BE2C (cell line): ENCODE measurements around the gene ARHGAP26.

Source experiments
- DNase-seq: peaks from one replicate; pipeline ENCODE4 v3.0.0-alpha.2; 2020
- H3K27me3 ChIP-seq: fragments of 250-450 bp; sonication (Bioruptor Pico); 2 replicates; pipeline ENCODE4 v1.5.1; 2020; ENCODE audit warnings: mild to moderate bottlenecking
- H3K36me3 ChIP-seq: fragments of 250-450 bp; sonication (Bioruptor Pico); 2 replicates; pipeline ENCODE4 v1.5.1; 2020; ENCODE audit warnings: mild to moderate bottlenecking
- H3K4me1 ChIP-seq: fragments of 250-450 bp; sonication (Bioruptor Pico); 2 replicates; pipeline ENCODE4 v1.5.1; 2020
- H3K4me3 ChIP-seq: 2 replicates; pipeline ENCODE4 v1.5.1; 2011; ENCODE audit warnings: low read depth, low read length
- H3K9me3 ChIP-seq: fragments of 250-450 bp; sonication (Bioruptor Pico); 2 replicates; pipeline ENCODE4 v1.5.1; 2020
- TF ChIP-seq, protein P1 (sequence below): IDR thresholded peaks from 2 replicates; pipeline ENCODE4 v1.5.1; 2012; ENCODE audit warnings: mild to moderate bottlenecking, low read depth, low read length

ARHGAP26 gene

DNA sequence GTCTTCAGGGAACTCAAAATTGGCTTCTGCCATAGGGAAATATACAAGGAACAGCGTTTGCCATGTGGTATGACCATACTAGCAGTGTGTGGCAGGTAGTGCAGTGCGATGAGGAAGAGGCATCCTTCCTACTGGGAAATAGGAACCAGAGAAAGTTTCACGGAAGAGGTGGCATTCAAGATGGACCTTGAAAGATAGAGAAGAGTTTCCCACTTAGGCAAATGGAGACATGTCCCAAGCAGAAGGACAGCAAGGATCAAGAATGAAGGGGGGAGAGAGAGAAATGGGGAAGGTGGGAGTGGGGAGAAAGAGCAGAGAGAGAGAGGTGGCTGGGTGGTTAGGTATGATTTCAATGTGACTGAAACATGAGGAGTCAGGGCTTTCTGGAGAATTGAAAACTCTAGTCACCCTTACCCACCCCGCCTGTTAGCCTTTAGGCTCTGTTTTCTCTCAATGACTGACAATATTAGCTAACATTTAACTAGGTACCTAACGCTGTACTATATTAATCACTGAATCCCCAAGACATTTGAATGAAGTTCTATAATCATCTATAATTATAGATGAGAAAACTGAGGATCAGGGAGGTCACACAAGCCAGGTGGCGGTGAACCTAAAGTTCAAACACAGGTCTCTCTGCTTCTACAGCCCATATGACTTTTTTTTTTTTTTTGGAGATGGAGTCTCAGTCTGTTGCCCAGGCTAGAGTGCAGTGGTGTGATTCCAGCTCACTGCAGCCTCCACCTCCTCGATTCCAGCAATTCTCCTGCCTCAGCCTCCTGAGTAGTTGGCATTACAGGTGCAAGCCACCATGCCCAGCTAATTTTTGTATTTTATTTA lies 462.0 kb downstream of the ARHGAP26 start:
- no peak overlapping the region for H3K4me3 ChIP-seq
- no peak for DNase-seq
- no peaks in the 10 kb centered on the region for H3K36me3 ChIP-seq
- no peaks in the 10 kb centered on the region; the same call in 1 of the 2 replicates for H3K4me1 ChIP-seq
- H3K9me3 ChIP-seq = no peaks in the 10 kb centered on the region
- TF ChIP-seq, protein P1, sequence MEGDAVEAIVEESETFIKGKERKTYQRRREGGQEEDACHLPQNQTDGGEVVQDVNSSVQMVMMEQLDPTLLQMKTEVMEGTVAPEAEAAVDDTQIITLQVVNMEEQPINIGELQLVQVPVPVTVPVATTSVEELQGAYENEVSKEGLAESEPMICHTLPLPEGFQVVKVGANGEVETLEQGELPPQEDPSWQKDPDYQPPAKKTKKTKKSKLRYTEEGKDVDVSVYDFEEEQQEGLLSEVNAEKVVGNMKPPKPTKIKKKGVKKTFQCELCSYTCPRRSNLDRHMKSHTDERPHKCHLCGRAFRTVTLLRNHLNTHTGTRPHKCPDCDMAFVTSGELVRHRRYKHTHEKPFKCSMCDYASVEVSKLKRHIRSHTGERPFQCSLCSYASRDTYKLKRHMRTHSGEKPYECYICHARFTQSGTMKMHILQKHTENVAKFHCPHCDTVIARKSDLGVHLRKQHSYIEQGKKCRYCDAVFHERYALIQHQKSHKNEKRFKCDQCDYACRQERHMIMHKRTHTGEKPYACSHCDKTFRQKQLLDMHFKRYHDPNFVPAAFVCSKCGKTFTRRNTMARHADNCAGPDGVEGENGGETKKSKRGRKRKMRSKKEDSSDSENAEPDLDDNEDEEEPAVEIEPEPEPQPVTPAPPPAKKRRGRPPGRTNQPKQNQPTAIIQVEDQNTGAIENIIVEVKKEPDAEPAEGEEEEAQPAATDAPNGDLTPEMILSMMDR = no peak
- H3K27me3 ChIP-seq = no peaks in the 10 kb centered on the region

DNA sequence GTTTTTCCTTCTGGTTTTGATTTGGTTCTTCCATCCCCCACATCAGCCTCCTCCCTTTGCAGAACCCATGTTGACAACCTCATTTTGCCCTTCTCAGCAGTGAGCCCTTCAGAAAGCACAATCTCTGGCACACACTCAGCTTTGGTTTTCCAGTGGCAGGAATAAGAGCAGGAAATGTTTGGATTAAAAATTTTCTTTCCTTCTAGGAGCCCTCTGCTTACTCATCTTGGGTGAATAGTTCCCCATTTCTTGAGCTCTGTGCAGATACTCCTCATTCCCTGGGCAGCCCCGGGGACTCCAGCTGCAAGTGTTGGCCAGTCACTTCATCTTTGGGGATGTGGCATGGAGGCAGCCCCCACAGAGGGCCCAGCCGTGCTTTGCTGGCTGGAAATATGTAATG lies 462.9 kb downstream of the ARHGAP26 start:
- no peaks in the 10 kb centered on the region for H3K9me3 ChIP-seq
- H3K27me3 ChIP-seq = no peaks in the 10 kb centered on the region
- H3K4me1 ChIP-seq = no peaks in the 10 kb centered on the region; the same call in 1 of the 2 replicates
- DNase-seq = no peak
- TF ChIP-seq, protein P1 = no peak
- H3K36me3 ChIP-seq = no peaks in the 10 kb centered on the region
- H3K4me3 ChIP-seq = no peak overlapping the region

DNA sequence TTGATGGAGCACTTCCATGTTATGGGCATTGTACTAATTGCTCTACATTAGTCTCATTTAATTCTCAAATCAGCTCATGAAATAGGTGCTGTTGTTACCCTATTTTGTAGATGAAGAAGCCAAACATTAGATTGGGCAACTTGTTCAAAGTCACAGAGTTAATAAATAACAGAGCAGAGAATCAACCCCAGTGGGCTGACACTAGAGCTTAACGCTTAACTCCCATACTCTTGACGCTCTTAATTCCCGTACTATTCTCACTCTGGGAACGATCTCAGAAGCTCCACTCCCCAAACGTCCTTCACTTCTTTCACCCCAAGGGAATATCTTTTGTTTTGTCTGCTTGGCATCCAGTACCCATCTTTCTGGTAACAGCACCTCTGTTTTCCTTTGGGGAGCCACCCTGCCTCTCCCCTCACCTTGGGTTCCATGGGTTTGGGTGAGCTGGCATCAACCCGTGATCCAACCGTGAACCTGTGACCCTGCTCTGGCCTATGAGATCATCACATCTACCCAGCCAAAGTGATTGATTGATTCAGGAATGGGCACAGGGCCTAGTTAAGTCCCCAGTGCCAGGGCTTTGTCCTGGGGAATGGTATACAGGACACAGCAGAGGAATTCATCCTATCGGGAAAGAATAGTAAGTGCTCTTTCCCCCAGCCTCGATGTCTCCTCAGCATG lies 464.1 kb downstream of the ARHGAP26 start:
- Histone ChIP-seq H3K27me3 (no peaks in the 10 kb centered on the region), H3K4me3 (no peak overlapping the region), H3K4me1 (no peaks in the 10 kb centered on the region; the same call in 1 of the 2 replicates), H3K36me3 (no peaks in the 10 kb centered on the region), H3K9me3 (no peaks in the 10 kb centered on the region)
- DNase-seq = no peak
- TF ChIP-seq, protein P1 = no peak

DNA sequence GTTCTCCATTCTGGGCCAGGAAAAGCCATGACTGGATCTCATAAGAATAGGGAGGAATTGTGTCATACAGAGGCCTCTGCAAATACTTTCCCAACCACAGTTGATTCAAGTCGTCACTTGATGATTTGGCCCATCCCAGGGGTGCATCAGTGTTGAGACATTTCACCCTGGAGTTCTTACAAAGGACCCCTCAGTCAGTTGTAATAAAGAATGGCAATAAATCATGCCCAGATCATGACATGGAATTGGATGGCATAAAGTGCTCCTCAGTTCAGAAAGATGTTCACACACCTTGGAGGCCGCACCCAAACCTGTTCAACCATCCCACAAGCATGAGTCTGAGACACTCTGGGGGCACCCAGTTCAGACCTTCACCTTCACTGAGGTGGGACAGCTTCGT lies 465.2 kb downstream of the ARHGAP26 start:
- Histone ChIP-seq H3K27me3 (no peaks in the 10 kb centered on the region), H3K9me3 (no peaks in the 10 kb centered on the region), H3K4me3 (no peak overlapping the region), H3K4me1 (no peaks in the 10 kb centered on the region; the same call in 1 of the 2 replicates), H3K36me3 (no peaks in the 10 kb centered on the region)
- TF ChIP-seq, protein P1 = no peak
- DNase-seq = no peak

DNA sequence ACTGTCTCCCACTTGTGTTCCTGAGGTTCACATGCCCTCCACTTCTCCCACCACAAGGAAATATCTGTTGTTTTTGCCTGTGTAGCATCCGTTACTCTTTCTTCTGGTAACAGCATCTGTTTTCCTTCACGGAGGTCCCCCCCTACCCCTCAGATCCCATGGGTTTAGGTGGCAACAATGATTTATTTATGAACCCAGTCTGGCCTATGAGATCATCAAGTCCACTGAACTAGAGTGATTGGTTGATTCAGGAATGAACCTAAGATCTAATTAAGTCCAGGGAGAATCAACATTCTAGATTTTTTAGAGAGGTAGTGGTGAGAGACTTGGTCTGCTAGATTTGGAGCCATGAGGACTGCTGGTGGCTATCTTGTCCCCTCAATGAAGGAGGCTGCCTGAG lies 466.5 kb downstream of the ARHGAP26 start:
- Histone ChIP-seq H3K27me3 (no peaks in the 10 kb centered on the region), H3K4me3 (no peak overlapping the region), H3K4me1 (no peaks in the 10 kb centered on the region; the same call in 1 of the 2 replicates), H3K36me3 (no peaks in the 10 kb centered on the region), H3K9me3 (no peaks in the 10 kb centered on the region)
- TF ChIP-seq, protein P1 = no peak
- DNase-seq = no peak

DNA sequence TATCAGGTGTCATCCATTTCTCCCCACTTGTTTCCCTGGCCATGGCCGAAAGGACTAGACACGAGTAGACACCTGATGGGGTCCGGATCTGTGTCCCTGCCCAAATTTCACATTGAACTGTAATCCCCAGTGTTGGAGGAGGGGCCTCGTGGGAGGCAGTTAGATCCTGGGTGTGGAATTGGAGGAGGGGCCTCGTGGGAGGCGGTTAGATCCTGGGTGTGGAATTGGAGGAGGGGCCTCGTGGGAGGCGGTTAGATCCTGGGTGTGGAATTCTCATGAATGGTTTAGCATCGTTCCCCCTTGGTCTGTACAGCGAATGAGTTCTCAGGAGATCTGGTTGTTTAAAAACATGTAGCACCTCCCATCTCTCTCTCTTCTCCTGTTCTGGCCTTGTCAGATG lies 467.5 kb downstream of the ARHGAP26 start:
- no peak for DNase-seq

More for the DNA sequence above, 467.5 kb downstream of the ARHGAP26 start:
- TF ChIP-seq, protein P1 = no peak
- H3K27me3 ChIP-seq = no peaks in the 10 kb centered on the region
- no peak overlapping the region for H3K4me3 ChIP-seq
- no peaks in the 10 kb centered on the region; the same call in 1 of the 2 replicates for H3K4me1 ChIP-seq
- H3K36me3 ChIP-seq = no peaks in the 10 kb centered on the region
- H3K9me3 ChIP-seq = no peaks in the 10 kb centered on the region
